ENCODE results near the gene CHID1.
A peak's percentile ranks its signal among the peaks of the same experiment; 100 is the strongest.

Gene CHID1

DNA sequence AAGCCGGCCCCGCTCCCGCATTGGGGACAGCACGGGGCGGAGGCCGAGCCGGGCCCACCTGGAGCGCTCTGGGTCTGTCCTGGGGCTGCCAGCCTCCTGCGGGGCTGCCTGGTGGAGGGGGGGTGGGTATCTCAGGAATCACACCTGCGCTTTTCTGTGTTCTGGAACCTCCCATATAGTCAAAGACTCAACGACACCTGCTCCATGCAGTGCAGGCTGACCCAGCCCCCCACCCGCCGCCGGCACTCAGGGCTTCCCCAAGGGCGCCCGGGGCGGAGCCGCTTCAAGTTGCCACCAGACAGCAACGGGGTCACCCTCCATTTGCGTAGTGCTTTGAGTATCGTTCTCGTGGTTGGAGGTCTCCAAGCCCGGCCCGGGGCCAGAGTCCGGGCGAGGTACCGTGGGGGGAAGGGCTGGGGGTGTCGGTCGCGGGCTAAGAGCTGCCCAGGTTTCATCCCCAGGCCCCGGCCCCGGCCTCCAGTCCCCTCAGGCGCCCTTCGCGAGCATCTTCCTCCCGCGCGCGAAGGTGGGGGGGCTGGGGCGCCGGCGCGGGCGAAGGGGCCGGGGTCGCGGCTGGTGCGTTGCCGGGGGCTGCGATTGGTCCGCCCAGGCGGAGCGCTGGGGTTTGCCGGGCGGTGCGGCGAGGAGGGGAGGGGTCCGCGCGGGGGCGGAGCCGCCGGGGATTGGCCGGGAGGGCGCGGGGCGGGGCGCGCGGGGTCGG is 61.3 kb downstream of the CHID1 start:
- peak overlapping the region; percentile 92 for H3K4me2 ChIP-seq (ENCODE audit: low read length)
- no peaks in the 10 kb centered on the region for H3K9me3 ChIP-seq (ENCODE audit: insufficient read depth, low read depth, low read length)
- DNase-seq: peak in 1 of 2 donors; percentile 28
- no peak overlapping the region for H3K27ac ChIP-seq (ENCODE audit: low read depth, low read length)
- no peak overlapping the region for H2AK5ac ChIP-seq (ENCODE audit: low read length)
- no peak overlapping the region for H3K23ac ChIP-seq (ENCODE audit: low read length)
- peak overlapping the region; percentile 62 for H3K4me3 ChIP-seq (ENCODE audit: low read depth, low read length)
- H2AFZ ChIP-seq (ENCODE audit: insufficient read depth, low read length, poor library complexity): peak overlapping the region; percentile 1
- H3K4me1 ChIP-seq (ENCODE audit: control insufficient read depth in 1 of 2, insufficient read depth in 2 of 2, low read length in 2 of 2): peaks cover 15 to 21% of the 10 kb centered on the region in 2 experiments
- H2BK12ac ChIP-seq (ENCODE audit: low read length): no peak overlapping the region
- H3K4ac ChIP-seq (ENCODE audit: low read depth, low read length): no peak overlapping the region
- no peak overlapping the region for H3K9ac ChIP-seq (ENCODE audit: low read length)
- no peak overlapping the region for H4K91ac ChIP-seq (ENCODE audit: low read depth, low read length)
- no CpG with 5 or more reads among the region's 71 CpGs for WGBS (ENCODE audit: extremely low coverage, insufficient coverage, insufficient read length)
- peaks cover 14% of the 10 kb centered on the region for H3K27me3 ChIP-seq (ENCODE audit: insufficient read depth, low read length)
- no peak overlapping the region for H2BK5ac ChIP-seq (ENCODE audit: low read depth, low read length, poor library complexity)
- no peaks in the 10 kb centered on the region for H3K36me3 ChIP-seq (ENCODE audit: control insufficient read depth in 1 of 2, insufficient read depth in 2 of 2, low read length in 2 of 2)
- no peak overlapping the region for H4K8ac ChIP-seq (ENCODE audit: low read depth, low read length)
- H2BK120ac ChIP-seq (ENCODE audit: insufficient read depth, low read length, poor library complexity): no peak overlapping the region
- H4K12ac ChIP-seq (ENCODE audit: low read depth, low read length): no peak overlapping the region
- no peak overlapping the region for H3K14ac ChIP-seq (ENCODE audit: low read length)
- H3K79me2 ChIP-seq (ENCODE audit: control insufficient read depth, insufficient read depth, low read length, poor library complexity): no peaks in the 10 kb centered on the region
- H3K79me1 ChIP-seq (ENCODE audit: low read length): no peaks in the 10 kb centered on the region
- no peak overlapping the region for H3K18ac ChIP-seq (ENCODE audit: low read length)

DNA sequence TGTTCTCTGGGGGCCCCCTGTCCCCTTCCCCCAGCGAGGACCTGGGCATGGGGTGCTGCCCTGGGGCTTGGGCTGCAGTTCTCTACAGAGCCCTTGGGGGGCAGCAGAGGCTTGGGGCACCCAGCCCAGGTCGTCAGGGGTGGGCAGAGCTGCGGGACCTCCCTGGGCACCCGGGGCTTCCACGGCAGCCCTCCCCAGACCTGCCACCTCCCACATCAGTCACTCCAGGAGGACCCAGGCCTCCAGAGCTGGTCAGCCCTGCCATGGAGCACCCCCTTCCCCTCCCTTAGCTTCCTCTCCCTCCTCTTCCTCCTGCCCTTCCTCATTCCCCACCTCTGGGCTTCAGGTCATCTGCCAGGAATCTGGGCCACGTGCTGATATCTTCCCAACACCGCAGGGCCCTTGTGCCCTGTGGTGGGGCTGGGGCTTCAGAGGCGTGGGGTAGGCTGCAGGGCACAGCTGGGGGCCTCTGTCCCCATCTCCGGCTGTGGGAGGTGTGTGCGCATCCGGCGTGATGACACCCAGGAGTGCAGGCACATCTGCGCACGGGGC is 62.2 kb downstream of the CHID1 start:
- H3K27me3 ChIP-seq (ENCODE audit: insufficient read depth, low read length): peaks cover 14% of the 10 kb centered on the region
- no peak overlapping the region for H2AK5ac ChIP-seq (ENCODE audit: low read length)
- no peak overlapping the region for H2BK12ac ChIP-seq (ENCODE audit: low read length)

DNA sequence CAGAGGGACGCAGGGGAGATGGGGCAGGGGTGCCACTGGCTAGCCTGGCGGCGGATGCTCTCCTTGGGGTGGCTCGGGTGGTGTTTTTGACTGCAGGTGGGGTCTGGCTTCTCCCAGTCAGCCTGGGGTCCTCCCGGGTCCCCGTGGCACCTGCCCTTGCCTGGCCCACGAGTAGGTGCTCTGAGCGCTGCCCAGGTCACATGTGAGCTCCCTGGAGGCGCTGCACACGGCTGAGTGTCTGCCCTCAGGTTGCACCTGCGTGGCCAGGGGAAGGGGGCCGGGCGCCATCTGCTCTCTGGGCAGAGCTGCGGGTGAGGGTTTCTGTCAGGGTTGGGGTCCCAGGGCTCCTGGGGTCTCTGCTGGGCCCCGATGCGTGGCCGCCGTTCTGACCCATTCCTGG is 62.7 kb downstream of the CHID1 start:
- Histone ChIP-seq H3K79me2 (ENCODE audit: control insufficient read depth, insufficient read depth, low read length, poor library complexity) (no peaks in the 10 kb centered on the region), H3K4ac (ENCODE audit: low read depth, low read length) (no peak overlapping the region), H3K4me2 (ENCODE audit: low read length) (no peak overlapping the region), H3K79me1 (ENCODE audit: low read length) (peaks cover 8% of the 10 kb centered on the region), H2BK5ac (ENCODE audit: low read depth, low read length, poor library complexity) (no peak overlapping the region), H3K9me3 (ENCODE audit: insufficient read depth, low read depth, low read length) (no peaks in the 10 kb centered on the region), H2BK12ac (ENCODE audit: low read length) (no peak overlapping the region), H4K8ac (ENCODE audit: low read depth, low read length) (no peak overlapping the region), H3K27ac (ENCODE audit: low read depth, low read length) (no peak overlapping the region), H2AFZ (ENCODE audit: insufficient read depth, low read length, poor library complexity) (no peak overlapping the region), H3K4me1 (ENCODE audit: control insufficient read depth in 1 of 2, insufficient read depth in 2 of 2, low read length in 2 of 2) (peaks cover 24 to 33% of the 10 kb centered on the region in 2 experiments), H3K18ac (ENCODE audit: low read length) (no peak overlapping the region), H4K91ac (ENCODE audit: low read depth, low read length) (no peak overlapping the region), H3K23ac (ENCODE audit: low read length) (no peak overlapping the region), H2BK120ac (ENCODE audit: insufficient read depth, low read length, poor library complexity) (no peak overlapping the region), H2AK5ac (ENCODE audit: low read length) (no peak overlapping the region), H3K14ac (ENCODE audit: low read length) (no peak overlapping the region), H3K36me3 (ENCODE audit: control insufficient read depth in 1 of 2, insufficient read depth in 2 of 2, low read length in 2 of 2) (no peaks in the 10 kb centered on the region), H4K12ac (ENCODE audit: low read depth, low read length) (no peak overlapping the region), H3K27me3 (ENCODE audit: insufficient read depth, low read length) (peaks cover 14% of the 10 kb centered on the region), H3K9ac (ENCODE audit: low read length) (no peak overlapping the region), H3K4me3 (ENCODE audit: low read depth, low read length) (no peak overlapping the region)
- DNase-seq: no peak
- no CpG with 5 or more reads among the region's 18 CpGs for WGBS (ENCODE audit: extremely low coverage, insufficient coverage, insufficient read length)

More for the DNA sequence above, 62.2 kb downstream of the CHID1 start:
- Histone ChIP-seq H3K14ac (ENCODE audit: low read length) (no peak overlapping the region), H3K23ac (ENCODE audit: low read length) (no peak overlapping the region), H3K79me2 (ENCODE audit: control insufficient read depth, insufficient read depth, low read length, poor library complexity) (no peaks in the 10 kb centered on the region), H4K91ac (ENCODE audit: low read depth, low read length) (no peak overlapping the region), H3K9me3 (ENCODE audit: insufficient read depth, low read depth, low read length) (no peaks in the 10 kb centered on the region), H3K9ac (ENCODE audit: low read length) (no peak overlapping the region), H3K4ac (ENCODE audit: low read depth, low read length) (no peak overlapping the region), H2AFZ (ENCODE audit: insufficient read depth, low read length, poor library complexity) (no peak overlapping the region), H3K36me3 (ENCODE audit: control insufficient read depth in 1 of 2, insufficient read depth in 2 of 2, low read length in 2 of 2) (no peaks in the 10 kb centered on the region), H4K12ac (ENCODE audit: low read depth, low read length) (no peak overlapping the region), H3K4me3 (ENCODE audit: low read depth, low read length) (no peak overlapping the region), H3K4me1 (ENCODE audit: control insufficient read depth in 1 of 2, insufficient read depth in 2 of 2, low read length in 2 of 2) (peaks cover 22 to 30% of the 10 kb centered on the region in 2 experiments), H3K18ac (ENCODE audit: low read length) (no peak overlapping the region), H2BK120ac (ENCODE audit: insufficient read depth, low read length, poor library complexity) (no peak overlapping the region), H3K4me2 (ENCODE audit: low read length) (no peak overlapping the region), H4K8ac (ENCODE audit: low read depth, low read length) (no peak overlapping the region), H2BK5ac (ENCODE audit: low read depth, low read length, poor library complexity) (no peak overlapping the region), H3K79me1 (ENCODE audit: low read length) (peaks cover 4% of the 10 kb centered on the region), H3K27ac (ENCODE audit: low read depth, low read length) (no peak overlapping the region)
- peak in 1 of 2 donors; percentile 33 for DNase-seq
- no CpG with 5 or more reads among the region's 14 CpGs for WGBS (ENCODE audit: extremely low coverage, insufficient coverage, insufficient read length)

DNA sequence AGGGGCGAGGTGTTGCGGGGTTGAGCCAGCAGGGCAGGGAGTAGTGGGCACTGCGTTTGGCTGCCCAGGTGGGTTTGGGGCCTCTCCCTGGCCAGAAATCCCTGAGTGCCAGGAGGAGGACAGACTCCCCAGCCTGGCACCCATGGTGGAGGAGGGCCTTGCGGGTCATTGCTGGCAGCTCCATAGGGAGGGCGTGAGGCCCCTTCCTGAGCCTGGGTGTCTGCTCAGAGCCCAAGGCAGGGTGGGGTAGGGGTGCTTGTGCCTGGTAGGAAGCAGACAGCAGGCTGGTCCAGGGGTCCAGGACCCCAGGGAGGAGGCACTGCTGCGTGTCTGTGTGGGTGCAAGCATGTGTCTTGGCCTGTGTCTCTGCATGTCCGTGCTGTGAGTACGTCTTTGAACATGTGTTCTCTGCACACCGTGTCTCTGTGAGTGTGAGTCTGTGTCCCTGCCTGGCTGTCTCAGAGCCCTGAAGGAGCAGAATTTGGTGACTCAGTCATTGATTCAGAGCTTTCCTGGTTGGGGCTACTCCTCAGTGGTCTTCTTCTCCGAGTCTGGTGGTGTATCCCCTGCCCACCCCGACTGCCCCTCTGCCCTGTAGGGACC is 64.0 kb downstream of the CHID1 start:
- no peak overlapping the region for H2AK5ac ChIP-seq (ENCODE audit: low read length)
- no peak overlapping the region for H2BK120ac ChIP-seq (ENCODE audit: insufficient read depth, low read length, poor library complexity)
- H3K4me2 ChIP-seq (ENCODE audit: low read length): no peak overlapping the region
- no peaks in the 10 kb centered on the region for H3K36me3 ChIP-seq (ENCODE audit: control insufficient read depth in 1 of 2, insufficient read depth in 2 of 2, low read length in 2 of 2)
- WGBS (ENCODE audit: extremely low coverage, insufficient coverage, insufficient read length): no CpG with 5 or more reads among the region's 11 CpGs
- H3K14ac ChIP-seq (ENCODE audit: low read length): no peak overlapping the region
- peaks cover 24 to 33% of the 10 kb centered on the region in 2 experiments for H3K4me1 ChIP-seq (ENCODE audit: control insufficient read depth in 1 of 2, insufficient read depth in 2 of 2, low read length in 2 of 2)
- no peak overlapping the region for H3K23ac ChIP-seq (ENCODE audit: low read length)
- peaks cover 14% of the 10 kb centered on the region for H3K27me3 ChIP-seq (ENCODE audit: insufficient read depth, low read length)
- no peak overlapping the region for H4K91ac ChIP-seq (ENCODE audit: low read depth, low read length)
- H3K4ac ChIP-seq (ENCODE audit: low read depth, low read length): no peak overlapping the region
- H2AFZ ChIP-seq (ENCODE audit: insufficient read depth, low read length, poor library complexity): no peak overlapping the region
- no peak overlapping the region for H4K8ac ChIP-seq (ENCODE audit: low read depth, low read length)
- no peak overlapping the region for H3K4me3 ChIP-seq (ENCODE audit: low read depth, low read length)
- no peaks in the 10 kb centered on the region for H3K9me3 ChIP-seq (ENCODE audit: insufficient read depth, low read depth, low read length)
- no peak for DNase-seq
- no peak overlapping the region for H4K12ac ChIP-seq (ENCODE audit: low read depth, low read length)
- peaks cover 7% of the 10 kb centered on the region for H3K79me2 ChIP-seq (ENCODE audit: control insufficient read depth, insufficient read depth, low read length, poor library complexity)
- H3K9ac ChIP-seq (ENCODE audit: low read length): no peak overlapping the region
- no peak overlapping the region for H3K18ac ChIP-seq (ENCODE audit: low read length)
- no peak overlapping the region for H2BK12ac ChIP-seq (ENCODE audit: low read length)
- no peak overlapping the region for H3K27ac ChIP-seq (ENCODE audit: low read depth, low read length)
- no peak overlapping the region for H2BK5ac ChIP-seq (ENCODE audit: low read depth, low read length, poor library complexity)
- H3K79me1 ChIP-seq (ENCODE audit: low read length): peaks cover 13% of the 10 kb centered on the region
